Measurements from ENCODE around the gene DMBX1.

- TF ChIP-seq CTCF (IDR thresholded peaks at IDR 0.05; ENCODE audit: low read depth, low read length, missing input control) (no peak), FOXA1 (IDR thresholded peaks at IDR 0.05) (no peak), YY1 (IDR thresholded peaks at IDR 0.05) (no peak), HNF4A (conservative IDR thresholded peaks at IDR 0.05) (no peak), SP1 (IDR thresholded peaks at IDR 0.05) (no peak)
Measured at GRCh38 chr1:46459315-46459714, 30.3 kb upstream of the DMBX1 start.
